ENCODE measurements around the gene SGCA. TPM values are rescaled to one million over a fixed set of nuclear protein-coding genes. Genes with fewer than 3 reads are reported as not detected.
A peak's percentile ranks its signal among the peaks of the same experiment; 100 is the strongest.

SGCA gene
- total and polyA plus RNA-seq, 5 donors from 2014 or later = not detected

DNA sequence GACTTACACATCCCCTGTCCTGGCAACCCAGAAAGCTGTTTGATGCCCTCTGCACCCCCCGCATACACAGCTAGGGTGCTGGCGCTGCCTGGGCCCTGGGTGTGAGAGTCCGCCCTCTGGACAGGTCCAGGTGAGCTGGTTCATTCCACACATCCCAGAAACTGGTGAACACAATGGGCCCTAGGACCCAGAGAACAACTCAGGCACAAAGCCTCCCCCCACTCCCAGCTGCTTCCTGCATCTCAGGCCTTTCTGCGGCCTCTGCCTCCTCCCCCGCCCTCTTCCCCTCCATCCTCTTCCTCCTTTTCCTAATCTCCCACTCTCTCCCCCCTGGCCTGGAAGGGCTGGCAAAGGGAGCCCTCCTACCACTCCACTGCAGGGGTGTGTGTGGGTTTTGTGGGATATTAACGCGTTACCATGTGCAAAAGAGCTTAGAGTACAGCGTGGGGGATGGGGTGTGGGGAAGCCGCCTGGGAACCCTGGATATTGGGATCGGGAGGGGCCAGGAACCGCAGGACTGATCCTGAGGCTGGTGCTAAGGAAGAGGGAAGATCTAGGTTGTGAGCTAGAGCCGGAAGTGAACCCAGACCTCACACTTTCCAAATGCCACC lies 13.8 kb upstream of the SGCA start:
- H3K27me3 Mint-ChIP-seq = no peaks in the 10 kb centered on the region
- Histone ChIP-seq H3K27me3 (ENCODE audit: control insufficient read depth, insufficient read depth, low read length) (no peaks in the 10 kb centered on the region), H3K9me3 (ENCODE audit: control insufficient read depth in 2 of 2, low read length in 2 of 2) (no peaks in the 10 kb centered on the region), H3K4me3 (ENCODE audit: low read depth, low read length) (peak overlapping the region; percentile 79), H3K36me3 (ENCODE audit: control insufficient read depth, insufficient read depth, low read length) (no peaks in the 10 kb centered on the region), H3K4me1 (ENCODE audit: control insufficient read depth, insufficient read depth, low read length, poor library complexity, severe bottlenecking) (peaks cover 34% of the 10 kb centered on the region), H3K27ac (ENCODE audit: insufficient read depth, low read length, poor library complexity, severe bottlenecking) (peak overlapping the region; percentile 84)
- peak overlapping the region; percentile 87 to 96 (median 90) for H3K4me3 Mint-ChIP-seq
- DNase-seq (peak; percentile 25 to 75 (median 59)), ATAC-seq (ENCODE audit: low read depth in 2 of 2) (peak; percentile 20 to 28)
- H3K4me1 Mint-ChIP-seq = peaks cover 0 to 41% (median 15%) of the 10 kb centered on the region in 4 donors
- no peaks in the 10 kb centered on the region for H3K36me3 Mint-ChIP-seq
- peaks cover 0 to 2% (median 0%) of the 10 kb centered on the region in 7 donors for H3K9me3 Mint-ChIP-seq
- peak overlapping the region; percentile 77 to 96 (median 77) for H3K27ac Mint-ChIP-seq

DNA sequence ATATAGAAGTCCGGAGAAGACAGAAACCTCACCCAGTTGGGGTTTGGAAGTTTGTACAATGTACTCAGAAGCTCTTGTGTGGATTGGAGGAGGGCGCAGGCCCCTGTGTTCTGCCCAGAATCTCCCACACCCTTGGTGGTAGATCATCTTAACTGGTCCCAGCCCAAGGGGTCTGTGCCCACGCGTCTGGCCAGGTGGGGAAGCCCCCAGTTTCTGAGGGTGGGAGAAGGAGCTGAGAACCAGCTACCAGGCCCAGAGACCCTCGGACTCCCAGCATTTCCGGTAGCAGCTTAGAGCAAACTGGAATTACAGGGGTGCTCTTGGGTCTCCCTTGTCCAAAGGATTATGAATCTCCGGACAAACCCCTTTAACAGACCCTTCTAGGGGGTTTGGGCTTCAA lies 13.1 kb upstream of the SGCA start:
- H3K4me1 ChIP-seq (ENCODE audit: control insufficient read depth, insufficient read depth, low read length, poor library complexity, severe bottlenecking) = peaks cover 27% of the 10 kb centered on the region
- no peaks in the 10 kb centered on the region for H3K9me3 ChIP-seq (ENCODE audit: control insufficient read depth in 2 of 2, low read length in 2 of 2)
- ATAC-seq (ENCODE audit: low read depth in 2 of 2) = no peak
- DNase-seq = no peak
- no peaks in the 10 kb centered on the region for H3K36me3 Mint-ChIP-seq
- H3K27ac Mint-ChIP-seq = peak overlapping the region in 2 of 3 donors; percentile 77
- peaks cover under 1 to 40% (median 11%) of the 10 kb centered on the region in 4 donors for H3K4me1 Mint-ChIP-seq
- no peaks in the 10 kb centered on the region for H3K27me3 Mint-ChIP-seq
- H3K27ac ChIP-seq (ENCODE audit: insufficient read depth, low read length, poor library complexity, severe bottlenecking) = peak overlapping the region; percentile 19
- H3K36me3 ChIP-seq (ENCODE audit: control insufficient read depth, insufficient read depth, low read length) = no peaks in the 10 kb centered on the region
- H3K4me3 Mint-ChIP-seq = peak overlapping the region in 2 of 4 donors; percentile 51 to 96
- H3K9me3 Mint-ChIP-seq = no peaks in the 10 kb centered on the region
- no peaks in the 10 kb centered on the region for H3K27me3 ChIP-seq (ENCODE audit: control insufficient read depth, insufficient read depth, low read length)
- H3K4me3 ChIP-seq (ENCODE audit: low read depth, low read length) = no peak overlapping the region

DNA sequence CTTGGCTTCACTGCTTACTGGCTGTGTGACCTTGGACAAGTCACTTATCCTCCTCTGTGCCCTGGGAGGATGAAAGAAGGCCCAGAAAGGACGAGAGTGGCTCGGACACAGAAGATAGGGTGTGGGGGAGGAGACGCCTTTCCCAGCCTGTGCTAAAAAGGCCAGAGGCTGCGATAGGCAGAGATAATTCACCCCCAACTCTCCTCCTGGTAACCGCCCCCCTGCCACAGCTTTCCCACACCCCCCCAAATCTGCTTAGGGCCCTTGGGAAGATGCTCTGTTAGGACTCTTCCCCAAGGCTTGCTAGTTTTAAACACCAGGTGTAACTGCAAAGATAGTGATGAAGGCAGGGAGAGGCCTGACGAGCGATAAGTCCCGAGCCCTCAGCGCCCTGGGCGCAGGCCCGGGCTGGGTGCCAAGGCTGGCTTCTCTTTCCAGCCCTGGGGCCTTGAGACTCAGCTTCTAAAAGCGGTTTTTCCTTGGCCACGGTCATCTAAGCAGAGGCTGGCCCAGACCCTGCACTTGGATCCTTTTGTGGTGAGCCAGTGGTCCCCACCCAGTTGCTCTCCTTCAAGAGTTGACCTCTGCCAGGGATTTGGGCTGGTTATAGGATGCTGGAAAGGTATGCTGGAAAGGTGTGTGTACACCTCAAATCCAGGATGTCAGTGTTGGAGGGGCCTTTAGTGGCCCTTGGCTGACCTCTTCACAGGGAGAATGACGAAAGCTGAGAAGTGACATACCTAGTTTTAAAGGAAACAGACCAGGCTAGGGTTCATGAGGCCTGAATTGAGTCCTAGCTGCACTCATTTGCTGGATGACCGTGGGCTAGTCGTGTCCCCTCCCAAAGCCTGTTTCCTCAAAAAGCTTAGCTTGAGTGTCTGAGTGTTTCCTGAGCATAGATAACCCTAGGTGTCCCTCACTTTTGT lies 11.9 kb upstream of the SGCA start:
- no peaks in the 10 kb centered on the region for H3K36me3 ChIP-seq (ENCODE audit: control insufficient read depth, insufficient read depth, low read length)
- ATAC-seq (ENCODE audit: low read depth in 2 of 2) (no peak), DNase-seq (no peak)
- Mint-ChIP-seq H3K27me3 (no peaks in the 10 kb centered on the region), H3K4me3 (peak overlapping the region in 1 of 4 donors; percentile 96), H3K27ac (peak overlapping the region in 2 of 3 donors; percentile 9 to 59), H3K36me3 (no peaks in the 10 kb centered on the region), H3K4me1 (peaks cover 5 to 41% (median 16%) of the 10 kb centered on the region in 4 donors), H3K9me3 (peaks cover 0 to 1% (median 0%) of the 10 kb centered on the region in 7 donors)
- H3K4me3 ChIP-seq (ENCODE audit: low read depth, low read length) = no peak overlapping the region
- no peaks in the 10 kb centered on the region for H3K9me3 ChIP-seq (ENCODE audit: control insufficient read depth in 2 of 2, low read length in 2 of 2)
- no peaks in the 10 kb centered on the region for H3K27me3 ChIP-seq (ENCODE audit: control insufficient read depth, insufficient read depth, low read length)
- peaks cover 21% of the 10 kb centered on the region for H3K4me1 ChIP-seq (ENCODE audit: control insufficient read depth, insufficient read depth, low read length, poor library complexity, severe bottlenecking)
- H3K27ac ChIP-seq (ENCODE audit: insufficient read depth, low read length, poor library complexity, severe bottlenecking) = no peak overlapping the region

DNA sequence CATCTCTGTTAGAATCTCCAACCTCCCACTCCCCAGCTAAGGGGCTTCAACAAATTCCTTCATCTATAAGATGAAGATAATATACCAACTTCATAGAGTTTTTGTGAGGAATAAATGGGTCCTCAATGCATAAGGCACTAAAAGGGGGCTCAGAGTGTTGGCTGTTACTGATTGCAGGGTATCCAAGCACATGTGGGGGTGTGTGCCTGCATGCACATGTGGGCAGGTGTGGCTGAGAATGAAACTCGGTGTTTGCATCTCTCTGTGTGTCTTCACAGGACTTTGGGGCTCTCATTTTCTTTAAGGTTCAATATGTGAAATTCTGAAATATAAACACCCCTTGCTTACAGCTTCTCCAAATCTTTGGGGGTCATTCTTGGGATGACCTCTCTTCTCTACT lies 11.2 kb upstream of the SGCA start:
- H3K36me3 Mint-ChIP-seq = no peaks in the 10 kb centered on the region
- no peaks in the 10 kb centered on the region for H3K27me3 ChIP-seq (ENCODE audit: control insufficient read depth, insufficient read depth, low read length)
- H3K36me3 ChIP-seq (ENCODE audit: control insufficient read depth, insufficient read depth, low read length) = no peaks in the 10 kb centered on the region
- peaks cover 21% of the 10 kb centered on the region for H3K4me1 ChIP-seq (ENCODE audit: control insufficient read depth, insufficient read depth, low read length, poor library complexity, severe bottlenecking)
- H3K27me3 Mint-ChIP-seq = peaks cover 3% of the 10 kb centered on the region
- no peaks in the 10 kb centered on the region for H3K9me3 ChIP-seq (ENCODE audit: control insufficient read depth in 2 of 2, low read length in 2 of 2)
- no peak overlapping the region for H3K27ac ChIP-seq (ENCODE audit: insufficient read depth, low read length, poor library complexity, severe bottlenecking)
- H3K4me3 ChIP-seq (ENCODE audit: low read depth, low read length) = no peak overlapping the region
- ATAC-seq (ENCODE audit: low read depth in 2 of 2) (no peak), DNase-seq (no peak)
- peaks cover 0 to 1% (median 0%) of the 10 kb centered on the region in 7 donors for H3K9me3 Mint-ChIP-seq
- H3K4me3 Mint-ChIP-seq = peak overlapping the region in 1 of 4 donors; percentile 76
- H3K4me1 Mint-ChIP-seq = peaks cover 5 to 39% (median 17%) of the 10 kb centered on the region in 4 donors
- H3K27ac Mint-ChIP-seq = peak overlapping the region in 1 of 3 donors; percentile 63

DNA sequence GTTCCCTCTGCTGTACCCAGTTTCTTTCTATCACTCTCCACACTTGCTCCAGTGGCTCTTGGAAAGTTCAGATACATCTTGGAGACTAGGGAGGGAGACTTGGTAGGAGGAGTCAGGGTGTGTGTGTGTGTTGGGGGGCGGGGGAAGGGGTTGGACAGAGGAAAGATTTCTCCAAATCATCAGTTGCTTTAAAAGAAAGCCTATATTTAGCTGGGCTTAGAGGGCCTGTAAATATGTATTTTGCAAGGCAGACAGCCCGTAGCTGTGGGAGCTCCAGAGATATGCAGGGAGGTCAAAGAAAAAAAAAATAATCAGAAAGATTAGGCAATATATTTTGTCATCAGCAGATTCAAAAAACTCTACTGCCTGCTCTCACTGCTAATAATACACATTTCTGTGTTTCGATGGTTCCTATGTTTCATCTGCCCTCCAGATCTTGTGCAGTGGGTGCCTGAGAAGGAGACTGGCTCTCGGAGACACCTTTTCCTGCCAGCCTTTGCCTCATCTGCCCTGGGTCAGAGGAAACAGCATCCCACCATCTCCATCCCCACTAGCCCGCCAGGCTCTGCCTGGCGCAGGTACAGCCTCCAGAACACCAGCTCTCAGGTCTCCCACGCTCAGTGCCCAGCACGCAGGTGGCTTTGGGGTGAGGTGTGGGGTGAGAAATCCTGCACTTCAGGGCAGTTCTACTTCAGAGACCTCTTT lies 10.5 kb upstream of the SGCA start:
- Mint-ChIP-seq H3K4me1 (peaks cover 5 to 39% (median 20%) of the 10 kb centered on the region in 4 donors), H3K36me3 (no peaks in the 10 kb centered on the region), H3K4me3 (peak overlapping the region in 1 of 4 donors; percentile 76), H3K27me3 (peaks cover 5% of the 10 kb centered on the region), H3K27ac (no peak overlapping the region), H3K9me3 (peaks cover 0 to 1% (median 0%) of the 10 kb centered on the region in 7 donors)
- no peak for DNase-seq
- Histone ChIP-seq H3K36me3 (ENCODE audit: control insufficient read depth, insufficient read depth, low read length) (no peaks in the 10 kb centered on the region), H3K4me3 (ENCODE audit: low read depth, low read length) (no peak overlapping the region), H3K27me3 (ENCODE audit: control insufficient read depth, insufficient read depth, low read length) (no peaks in the 10 kb centered on the region), H3K27ac (ENCODE audit: insufficient read depth, low read length, poor library complexity, severe bottlenecking) (no peak overlapping the region), H3K9me3 (ENCODE audit: control insufficient read depth in 2 of 2, low read length in 2 of 2) (no peaks in the 10 kb centered on the region), H3K4me1 (ENCODE audit: control insufficient read depth, insufficient read depth, low read length, poor library complexity, severe bottlenecking) (peaks cover 21% of the 10 kb centered on the region)
- ATAC-seq (ENCODE audit: low read depth in 2 of 2) = no peak

DNA sequence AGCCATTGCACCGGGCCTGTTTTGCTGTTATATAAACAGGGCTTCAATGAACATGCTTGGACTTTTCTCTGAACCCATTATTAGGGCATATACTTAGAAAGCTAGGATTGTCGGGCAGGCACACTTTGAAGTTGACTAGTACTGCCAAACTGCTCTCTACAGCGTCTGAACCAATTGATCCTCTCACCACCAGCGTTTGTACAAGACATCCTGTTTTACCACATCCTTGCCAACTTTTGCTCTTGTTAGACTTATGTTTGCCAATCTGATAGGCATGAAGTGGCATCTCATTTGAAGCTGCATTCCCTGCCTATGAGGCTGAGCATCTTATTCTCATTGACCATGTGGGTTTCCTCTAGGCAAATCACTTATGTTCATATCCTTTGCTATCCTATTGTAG lies 7.9 kb upstream of the SGCA start:
- peak in 1 of 3 donors; percentile 87 for DNase-seq
- peak in 1 of 2 donors; percentile 20 for ATAC-seq (ENCODE audit: low read depth in 2 of 2)
- H3K27ac ChIP-seq (ENCODE audit: insufficient read depth, low read length, poor library complexity, severe bottlenecking) = no peak overlapping the region

More for the DNA sequence above, 7.9 kb upstream of the SGCA start:
- Mint-ChIP-seq H3K27me3 (peaks cover 9% of the 10 kb centered on the region), H3K4me1 (peaks cover 10 to 45% (median 27%) of the 10 kb centered on the region in 4 donors), H3K4me3 (peak overlapping the region in 2 of 4 donors; percentile 8 to 66), H3K9me3 (peaks cover 0 to 1% (median 0%) of the 10 kb centered on the region in 7 donors), H3K36me3 (no peaks in the 10 kb centered on the region), H3K27ac (peak overlapping the region in 2 of 3 donors; percentile 46 to 86)
- H3K4me3 ChIP-seq (ENCODE audit: low read depth, low read length) = no peak overlapping the region
- H3K9me3 ChIP-seq (ENCODE audit: control insufficient read depth in 2 of 2, low read length in 2 of 2) = no peaks in the 10 kb centered on the region
- H3K4me1 ChIP-seq (ENCODE audit: control insufficient read depth, insufficient read depth, low read length, poor library complexity, severe bottlenecking) = peaks cover 22% of the 10 kb centered on the region
- H3K36me3 ChIP-seq (ENCODE audit: control insufficient read depth, insufficient read depth, low read length) = no peaks in the 10 kb centered on the region
- no peaks in the 10 kb centered on the region for H3K27me3 ChIP-seq (ENCODE audit: control insufficient read depth, insufficient read depth, low read length)

Data from CD4-positive, CD25-positive, alpha-beta regulatory T cell (primary cell).